Mesodermal cell (in vitro differentiated cells): ENCODE results near the gene TMEM132D.

ENCODE experiments used
- H3K27ac ChIP-seq: 2 replicates; pipeline ENCODE4 v1.7.0; 2013; ENCODE audit warnings: mild to moderate bottlenecking, low read depth, low read length, moderate library complexity; ENCODE audit not compliant: severe bottlenecking
- H3K36me3 ChIP-seq: 2 replicates; pipeline ENCODE4 v1.7.1; 2013; ENCODE audit warnings: mild to moderate bottlenecking, low read length, moderate library complexity; ENCODE audit not compliant: control insufficient read depth, insufficient read depth
- H3K4me1 ChIP-seq: one replicate; pipeline ENCODE4 v1.7.1; 2013; ENCODE audit warnings: mild to moderate bottlenecking, low read length; ENCODE audit not compliant: insufficient read depth, control insufficient read depth, poor library complexity, severe bottlenecking
- H3K4me3 ChIP-seq: 2 replicates; pipeline ENCODE4 v1.7.0; 2013; ENCODE audit warnings: low read length, control low read depth, mild to moderate bottlenecking; ENCODE audit not compliant: insufficient read depth, poor library complexity, severe bottlenecking; ENCODE audit errors: extremely low read depth
- H3K9me3 ChIP-seq: 2 replicates; pipeline ENCODE4 v1.7.1; 2013; ENCODE audit warnings: mild to moderate bottlenecking, low read length, moderate library complexity; ENCODE audit not compliant: control insufficient read depth
- WGBS, 2 experiments: methylation state at CpG; one replicate each; pipeline ENCODE4 v1.1.5; 2013; ENCODE audit warnings: missing lambda C conversion rate in 2 of 2; ENCODE audit not compliant: insufficient coverage in 2 of 2; 5-methylcytosine and 5-hydroxymethylcytosine counted together

The TMEM132D gene

GRCh38 chr12:129379076-129379804 is 524.6 kb downstream of the TMEM132D start:
- no peak overlapping the region for H3K4me3 ChIP-seq
- H3K36me3 ChIP-seq: no peaks in the 10 kb centered on the region
- H3K4me1 ChIP-seq: no peaks in the 10 kb centered on the region
- 70 to 78% methylated on average over 5 of the region's 6 CpGs for WGBS, 2 experiments
- peaks cover 4% of the 10 kb centered on the region for H3K9me3 ChIP-seq
- H3K27ac ChIP-seq: no peak overlapping the region

- no peak overlapping the region for H3K4me3 ChIP-seq
- no peaks in the 10 kb centered on the region for H3K4me1 ChIP-seq
- H3K9me3 ChIP-seq: peaks cover 4% of the 10 kb centered on the region
- H3K36me3 ChIP-seq: no peaks in the 10 kb centered on the region
- no peak overlapping the region for H3K27ac ChIP-seq
- 80 to 97% methylated on average over 3 to 4 of the region's 5 CpGs for WGBS, 2 experiments
Measured at GRCh38 chr12:129378496-129378895, 525.3 kb downstream of the TMEM132D start.

- H3K9me3 ChIP-seq: peaks cover 7% of the 10 kb centered on the region
- no peaks in the 10 kb centered on the region for H3K36me3 ChIP-seq
- H3K4me3 ChIP-seq: no peak overlapping the region
- no CpG with 5 or more reads among the region's 4 CpGs for WGBS, 2 experiments
- H3K4me1 ChIP-seq: no peaks in the 10 kb centered on the region
- H3K27ac ChIP-seq: no peak overlapping the region
Measured at GRCh38 chr12:129373746-129374145, 530.1 kb downstream of the TMEM132D start.

DNA sequence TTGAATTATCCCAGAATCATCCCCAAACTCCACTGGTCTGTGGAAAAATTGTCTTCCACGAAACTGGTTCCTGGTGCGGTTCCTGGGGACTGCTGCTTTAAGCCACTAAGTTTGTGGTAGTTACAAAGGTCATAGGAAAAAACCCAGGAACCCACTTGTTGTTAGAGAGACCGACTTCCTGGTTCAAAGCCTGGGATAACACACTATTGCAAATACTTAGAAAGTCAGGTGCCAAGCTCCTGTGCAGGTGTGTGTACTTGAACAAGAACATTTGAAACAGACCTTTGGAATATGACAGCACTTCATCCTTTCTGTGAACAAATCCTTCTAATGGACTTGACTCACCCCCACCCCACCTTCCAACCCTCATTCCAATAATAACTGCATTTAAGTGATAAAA is 530.9 kb downstream of the TMEM132D start:
- Histone ChIP-seq H3K27ac (no peak overlapping the region), H3K4me3 (no peak overlapping the region), H3K9me3 (peaks cover 7% of the 10 kb centered on the region), H3K4me1 (no peaks in the 10 kb centered on the region), H3K36me3 (no peaks in the 10 kb centered on the region)
- 33 to 49% methylated on average over 2 to 3 of the region's 3 CpGs for WGBS, 2 experiments

GRCh38 chr12:129372348-129372747 is 531.5 kb downstream of the TMEM132D start:
- no peak overlapping the region for H3K4me3 ChIP-seq
- no peak overlapping the region for H3K27ac ChIP-seq
- no peaks in the 10 kb centered on the region for H3K4me1 ChIP-seq
- no peaks in the 10 kb centered on the region for H3K36me3 ChIP-seq
- peaks cover 7% of the 10 kb centered on the region for H3K9me3 ChIP-seq
- no CpG with 5 or more reads among the region's 2 CpGs for WGBS, 2 experiments

DNA sequence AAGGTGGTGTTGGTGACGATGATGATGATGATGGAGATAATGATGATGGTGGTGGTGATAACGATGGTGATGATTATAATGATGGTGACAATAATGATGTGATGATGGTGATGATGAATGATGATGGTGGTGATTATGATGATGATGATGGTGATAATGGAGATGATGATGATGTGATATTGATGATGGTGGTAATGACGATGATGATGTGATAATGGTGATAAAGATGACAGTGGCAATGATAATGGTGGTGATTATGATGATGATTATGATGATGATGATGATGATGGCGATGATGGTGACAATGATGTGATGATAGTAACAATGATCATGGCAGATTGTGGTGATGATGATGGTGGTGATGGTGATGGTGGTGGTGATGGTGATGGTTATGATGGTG is 532.6 kb downstream of the TMEM132D start:
- Histone ChIP-seq H3K4me1 (no peaks in the 10 kb centered on the region), H3K27ac (no peak overlapping the region), H3K36me3 (no peaks in the 10 kb centered on the region), H3K9me3 (peaks cover 3% of the 10 kb centered on the region), H3K4me3 (no peak overlapping the region)
- WGBS, 2 experiments: 66 to 67% methylated on average over 4 of the region's 4 CpGs

DNA sequence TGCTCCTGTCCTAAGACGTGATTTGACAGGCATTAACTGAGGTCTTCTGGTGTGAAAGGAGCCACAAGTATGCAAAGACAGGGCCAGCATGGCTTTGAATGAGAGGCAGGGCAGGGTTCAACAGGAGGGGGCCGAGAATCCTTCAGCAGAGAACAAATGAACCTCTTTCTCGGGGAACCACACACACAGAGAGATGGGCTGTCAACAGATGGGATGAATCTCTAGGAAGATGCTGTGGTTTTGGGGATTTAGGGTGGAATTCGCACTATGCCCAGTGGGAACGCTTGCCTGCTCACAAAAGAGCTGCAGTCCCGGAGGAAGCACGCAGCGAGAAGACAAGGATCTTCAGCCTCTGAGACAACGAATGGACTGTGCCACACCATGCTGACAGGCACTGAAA is 537.2 kb downstream of the TMEM132D start:
- no peaks in the 10 kb centered on the region for H3K9me3 ChIP-seq
- H3K4me1 ChIP-seq: no peaks in the 10 kb centered on the region
- no peak overlapping the region for H3K4me3 ChIP-seq
- WGBS, 2 experiments: 92 to 94% methylated on average over 9 of the region's 9 CpGs
- H3K27ac ChIP-seq: no peak overlapping the region
- H3K36me3 ChIP-seq: no peaks in the 10 kb centered on the region

DNA sequence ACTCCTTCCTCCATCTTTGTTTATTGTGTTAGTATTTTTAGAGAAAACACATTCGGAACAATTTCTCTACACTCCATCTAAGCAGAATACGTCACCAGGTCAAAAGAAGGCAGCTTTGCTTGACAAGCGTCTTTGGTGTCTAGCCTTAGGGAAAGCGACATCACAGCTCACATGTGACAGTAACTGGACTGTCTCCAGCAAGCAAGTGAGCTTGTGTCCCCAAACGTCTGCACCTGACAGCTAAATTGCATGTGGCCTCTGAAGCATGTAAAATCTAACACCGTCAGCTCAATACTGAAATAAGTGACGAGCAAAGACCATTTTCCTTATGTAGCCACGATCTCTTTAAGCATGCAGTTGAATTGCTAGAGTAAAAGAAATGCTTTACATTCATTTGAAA is 540.8 kb downstream of the TMEM132D start:
- H3K27ac ChIP-seq: no peak overlapping the region
- no peaks in the 10 kb centered on the region for H3K9me3 ChIP-seq
- no peaks in the 10 kb centered on the region for H3K36me3 ChIP-seq
- H3K4me1 ChIP-seq: no peaks in the 10 kb centered on the region
- 87 to 90% methylated on average over 6 of the region's 8 CpGs for WGBS, 2 experiments
- no peak overlapping the region for H3K4me3 ChIP-seq

- no peaks in the 10 kb centered on the region for H3K36me3 ChIP-seq
- no peaks in the 10 kb centered on the region for H3K9me3 ChIP-seq
- H3K27ac ChIP-seq: no peak overlapping the region
- 85 to 96% methylated on average over 5 to 6 of the region's 6 CpGs for WGBS, 2 experiments
- H3K4me1 ChIP-seq: no peaks in the 10 kb centered on the region
- H3K4me3 ChIP-seq: no peak overlapping the region
Measured at GRCh38 chr12:129357233-129357632, 546.6 kb downstream of the TMEM132D start.

GRCh38 chr12:129351481-129351880 is 552.3 kb downstream of the TMEM132D start:
- H3K36me3 ChIP-seq: no peaks in the 10 kb centered on the region
- no peak overlapping the region for H3K27ac ChIP-seq
- no peaks in the 10 kb centered on the region for H3K9me3 ChIP-seq
- H3K4me3 ChIP-seq: no peak overlapping the region
- H3K4me1 ChIP-seq: no peaks in the 10 kb centered on the region
- 97 to 100% methylated on average over 4 to 5 of the region's 6 CpGs for WGBS, 2 experiments

DNA sequence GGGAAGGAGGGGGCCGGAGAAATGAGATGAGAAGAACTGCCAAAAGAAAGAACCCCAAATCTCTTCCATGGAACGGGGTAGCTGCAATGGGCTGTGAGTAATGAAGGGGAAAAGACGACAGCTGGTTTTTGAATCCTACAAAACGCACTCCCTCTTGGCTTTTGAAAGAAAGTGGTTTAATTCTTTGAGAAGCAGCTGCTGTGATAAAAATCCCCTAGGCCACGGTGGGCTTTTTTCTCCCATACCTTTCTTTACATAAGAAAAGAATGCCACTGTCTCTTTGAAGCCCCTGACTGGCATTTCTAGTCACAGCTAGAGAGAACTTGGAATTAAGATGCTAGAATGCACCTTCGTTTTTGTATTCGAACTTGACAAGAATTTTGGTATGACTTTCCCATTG is 564.5 kb downstream of the TMEM132D start:
- Histone ChIP-seq H3K27ac (no peak overlapping the region), H3K4me3 (no peak overlapping the region), H3K9me3 (no peaks in the 10 kb centered on the region), H3K36me3 (no peaks in the 10 kb centered on the region), H3K4me1 (no peaks in the 10 kb centered on the region)
- WGBS, 2 experiments: 31 to 78% methylated on average over 1 to 4 of the region's 7 CpGs
